Stimulated activated naive CD8-positive, alpha-beta T cell treated with anti-CD3 and anti-CD28 coated beads, Interleukin-15, amount 100 ng/mL, for 72 hours (primary cell): ENCODE results near the gene AKAP12.

ENCODE experiments used
- ATAC-seq: fragments of 150-1000 bp; cut with Tn5 transposase; 2 replicates; pipeline ENCODE4 v1.10.0; 2021; ENCODE audit warnings: mild to moderate bottlenecking, moderate library complexity
- DNase-seq, 2 donors: peaks; one replicate each; pipeline ENCODE4 v3.0.0; 2021 to 2022
- H3K27ac Mint-ChIP-seq, 2 donors: one replicate each; pipeline ENCODE4 v1.8.0; 2022; ENCODE audit warnings: mild to moderate bottlenecking in 2 of 2, mixed read lengths in 2 of 2, moderate library complexity in 2 of 2
- H3K27me3 Mint-ChIP-seq: one replicate; pipeline ENCODE4 v1.8.0; 2022; ENCODE audit warnings: mixed read lengths
- H3K4me1 Mint-ChIP-seq: one replicate; pipeline ENCODE4 v1.8.0; 2022; ENCODE audit warnings: mild to moderate bottlenecking, mixed read lengths
- H3K4me3 Mint-ChIP-seq, 2 donors: one replicate each; pipeline ENCODE4 v1.8.0; 2022; ENCODE audit warnings: mild to moderate bottlenecking in 2 of 2, mixed read lengths in 2 of 2, moderate library complexity in 1 of 2
- H3K9me3 Mint-ChIP-seq, 2 donors: one replicate each; pipeline ENCODE4 v1.8.0; 2022; ENCODE audit warnings: mixed read lengths in 2 of 2

Gene AKAP12

GRCh38 chr6:151228788-151229400, 10.9 kb upstream of the AKAP12 start:
- ATAC-seq, result peak; percentile 7
- peaks cover 15% of the 10 kb centered on the region for H3K4me1 Mint-ChIP-seq
- no peaks in the 10 kb centered on the region for H3K9me3 Mint-ChIP-seq
- no peak overlapping the region for H3K4me3 Mint-ChIP-seq
- no peak overlapping the region for H3K27ac Mint-ChIP-seq
- DNase-seq, result no peak
- H3K27me3 Mint-ChIP-seq, result peaks cover 34% of the 10 kb centered on the region

GRCh38 chr6:151229401-151230276, 10.1 kb upstream of the AKAP12 start:
- no peaks in the 10 kb centered on the region for H3K9me3 Mint-ChIP-seq
- H3K27me3 Mint-ChIP-seq, result peaks cover 40% of the 10 kb centered on the region
- peaks cover 15% of the 10 kb centered on the region for H3K4me1 Mint-ChIP-seq
- peak overlapping the region in 1 of 2 donors; percentile 62 for H3K4me3 Mint-ChIP-seq
- ATAC-seq, result peak; percentile 84
- peak; percentile 72 to 73 for DNase-seq
- H3K27ac Mint-ChIP-seq, result peak overlapping the region in 1 of 2 donors; percentile 80

- H3K4me3 Mint-ChIP-seq, result no peak overlapping the region
- H3K4me1 Mint-ChIP-seq, result peaks cover 15% of the 10 kb centered on the region
- no peak overlapping the region for H3K27ac Mint-ChIP-seq
Measured at GRCh38 chr6:151230277-151230577, 9.5 kb upstream of the AKAP12 start.

GRCh38 chr6:151232899-151233298, 6.9 kb upstream of the AKAP12 start:
- Mint-ChIP-seq H3K4me3 (no peak overlapping the region), H3K4me1 (peaks cover 15% of the 10 kb centered on the region), H3K27me3 (peaks cover 59% of the 10 kb centered on the region), H3K9me3 (no peaks in the 10 kb centered on the region), H3K27ac (no peak overlapping the region)
- ATAC-seq (no peak), DNase-seq (no peak)

More at GRCh38 chr6:151230277-151230577, 9.5 kb upstream of the AKAP12 start:
- Mint-ChIP-seq H3K9me3 (no peaks in the 10 kb centered on the region), H3K27me3 (peaks cover 40% of the 10 kb centered on the region)
- DNase-seq (no peak), ATAC-seq (no peak)

- no peak overlapping the region for H3K4me3 Mint-ChIP-seq
- DNase-seq (no peak), ATAC-seq (no peak)
- H3K27ac Mint-ChIP-seq, result no peak overlapping the region
- H3K27me3 Mint-ChIP-seq, result peaks cover 66% of the 10 kb centered on the region
- peaks cover 11% of the 10 kb centered on the region for H3K4me1 Mint-ChIP-seq
- H3K9me3 Mint-ChIP-seq, result no peaks in the 10 kb centered on the region
Measured at GRCh38 chr6:151233731-151234130, 6.0 kb upstream of the AKAP12 start.

- Mint-ChIP-seq H3K27me3 (peaks cover 82% of the 10 kb centered on the region), H3K27ac (no peak overlapping the region), H3K4me1 (peaks cover 20% of the 10 kb centered on the region), H3K4me3 (no peak overlapping the region), H3K9me3 (no peaks in the 10 kb centered on the region)
- ATAC-seq (no peak), DNase-seq (no peak)
Measured at GRCh38 chr6:151236668-151237401, 2.9 kb upstream of the AKAP12 start.

- Mint-ChIP-seq H3K27ac (peak overlapping the region in 1 of 2 donors; percentile 75), H3K4me3 (peak overlapping the region; percentile 86 to 94), H3K4me1 (peaks cover 20% of the 10 kb centered on the region), H3K9me3 (no peaks in the 10 kb centered on the region), H3K27me3 (peaks cover 86% of the 10 kb centered on the region)
- DNase-seq (peak; percentile 27 to 38), ATAC-seq (peak; percentile 81)
Measured at GRCh38 chr6:151240036-151240685, 394 bp downstream of the AKAP12 start.

- peak overlapping the region; percentile 60 to 61 for H3K4me3 Mint-ChIP-seq
- peaks cover 86% of the 10 kb centered on the region for H3K27me3 Mint-ChIP-seq
- ATAC-seq, result peak; percentile 64
- no peak overlapping the region for H3K27ac Mint-ChIP-seq
- peak; percentile 10 to 26 for DNase-seq
- peaks cover 20% of the 10 kb centered on the region for H3K4me1 Mint-ChIP-seq
- H3K9me3 Mint-ChIP-seq, result no peaks in the 10 kb centered on the region
Measured at GRCh38 chr6:151240791-151241642, 1.2 kb downstream of the AKAP12 start.

- DNase-seq, result no peak
- H3K27ac Mint-ChIP-seq, result no peak overlapping the region
- H3K4me1 Mint-ChIP-seq, result peaks cover 20% of the 10 kb centered on the region
- no peak for ATAC-seq
- H3K27me3 Mint-ChIP-seq, result peaks cover 85% of the 10 kb centered on the region
- H3K9me3 Mint-ChIP-seq, result no peaks in the 10 kb centered on the region
- no peak overlapping the region for H3K4me3 Mint-ChIP-seq
Measured at GRCh38 chr6:151241853-151242252, 2.1 kb downstream of the AKAP12 start.

- ATAC-seq, result no peak
- DNase-seq, result no peak
- H3K4me1 Mint-ChIP-seq, result peaks cover 20% of the 10 kb centered on the region
- H3K27me3 Mint-ChIP-seq, result peaks cover 81% of the 10 kb centered on the region
- no peak overlapping the region for H3K4me3 Mint-ChIP-seq
- H3K27ac Mint-ChIP-seq, result no peak overlapping the region
- H3K9me3 Mint-ChIP-seq, result no peaks in the 10 kb centered on the region
Measured at GRCh38 chr6:151242420-151242861, 2.7 kb downstream of the AKAP12 start.

GRCh38 chr6:151243481-151243880, 3.7 kb downstream of the AKAP12 start:
- Mint-ChIP-seq H3K4me1 (peaks cover 28% of the 10 kb centered on the region), H3K4me3 (no peak overlapping the region), H3K27me3 (peaks cover 82% of the 10 kb centered on the region), H3K9me3 (no peaks in the 10 kb centered on the region), H3K27ac (no peak overlapping the region)
- DNase-seq, result no peak
- ATAC-seq, result no peak

- H3K9me3 Mint-ChIP-seq, result no peaks in the 10 kb centered on the region
- peaks cover 55% of the 10 kb centered on the region for H3K27me3 Mint-ChIP-seq
Measured at GRCh38 chr6:151247490-151247889, 7.7 kb downstream of the AKAP12 start.

GRCh38 chr6:151248295-151248694, 8.5 kb downstream of the AKAP12 start:
- no peaks in the 10 kb centered on the region for H3K9me3 Mint-ChIP-seq
- peaks cover 51% of the 10 kb centered on the region for H3K27me3 Mint-ChIP-seq
- H3K27ac Mint-ChIP-seq, result no peak overlapping the region
- DNase-seq, result no peak
- H3K4me1 Mint-ChIP-seq, result peaks cover 9% of the 10 kb centered on the region
- ATAC-seq, result peak; percentile 35
- no peak overlapping the region for H3K4me3 Mint-ChIP-seq

More at GRCh38 chr6:151247490-151247889, 7.7 kb downstream of the AKAP12 start:
- no peak for ATAC-seq
- Mint-ChIP-seq H3K27ac (no peak overlapping the region), H3K4me1 (peaks cover 9% of the 10 kb centered on the region), H3K4me3 (no peak overlapping the region)
- DNase-seq, result no peak

GRCh38 chr6:151252634-151253033, 12.9 kb downstream of the AKAP12 start:
- Mint-ChIP-seq H3K9me3 (no peaks in the 10 kb centered on the region), H3K4me3 (no peak overlapping the region), H3K4me1 (peaks cover 9% of the 10 kb centered on the region), H3K27me3 (peaks cover 42% of the 10 kb centered on the region), H3K27ac (no peak overlapping the region)
- ATAC-seq, result no peak
- no peak for DNase-seq
